CD4-positive, CD25-positive, alpha-beta regulatory T cell (primary cell): ENCODE results near the gene OR5A1. TPM values are rescaled to one million over a fixed set of nuclear protein-coding genes. Genes with fewer than 3 reads are reported as not detected.

ENCODE experiments used
- ATAC-seq, 2 donors: fragments of 150-1000 bp; cut with Tn5 transposase; one replicate each; pipeline ENCODE4 v1.10.0; 2021; ENCODE audit warnings: low read depth in 2 of 2, moderate number of reproducible peaks in 2 of 2, moderate library complexity in 1 of 2
- DNase-seq, 3 donors: peaks; one replicate each; pipeline versions ENCODE4 v3.0.0 to v3.0.0-alpha.2; 2012 to 2022; ENCODE audit warnings: mixed read lengths in 1 of 3
- H3K27ac ChIP-seq: one replicate; pipeline ENCODE4 v1.7.0; 2013; ENCODE audit warnings: mild to moderate bottlenecking, low read length; ENCODE audit not compliant: insufficient read depth, poor library complexity, severe bottlenecking
- H3K27me3 ChIP-seq: one replicate; pipeline ENCODE4 v1.7.0; 2013; ENCODE audit warnings: low read length; ENCODE audit not compliant: control insufficient read depth, insufficient read depth
- H3K36me3 ChIP-seq: one replicate; pipeline ENCODE4 v1.7.0; 2013; ENCODE audit warnings: mild to moderate bottlenecking, low read length, moderate library complexity; ENCODE audit not compliant: control insufficient read depth, insufficient read depth
- H3K4me1 ChIP-seq: 2 replicates; pipeline ENCODE4 v1.7.0; 2013; ENCODE audit warnings: mild to moderate bottlenecking, low read length; ENCODE audit not compliant: insufficient read depth, control insufficient read depth, poor library complexity, severe bottlenecking
- H3K4me3 ChIP-seq: one replicate; pipeline ENCODE4 v1.7.0; 2013; ENCODE audit warnings: low read depth, mild to moderate bottlenecking, low read length, moderate library complexity
- H3K9me3 ChIP-seq, 2 experiments: 1 replicate in 1 of 2; 2 replicates in 1 of 2; pipeline ENCODE4 v1.7.0; 2013; ENCODE audit warnings: low read length in 2 of 2, mild to moderate bottlenecking in 1 of 2, moderate library complexity in 1 of 2; ENCODE audit not compliant: control insufficient read depth in 2 of 2
- H3K27ac Mint-ChIP-seq, 3 donors: one replicate each; pipeline ENCODE4 v1.8.0; 2020 to 2022; ENCODE audit warnings: mild to moderate bottlenecking in 3 of 3, mixed read lengths in 3 of 3, moderate library complexity in 2 of 3
- H3K27me3 Mint-ChIP-seq: one replicate; pipeline ENCODE4 v1.8.0; 2022; ENCODE audit warnings: mild to moderate bottlenecking, mixed read lengths
- H3K36me3 Mint-ChIP-seq: one replicate; pipeline ENCODE4 v1.8.0; 2020; ENCODE audit warnings: mixed read lengths
- H3K4me1 Mint-ChIP-seq, 4 donors: one replicate each; pipeline ENCODE4 v1.8.0; 2020 to 2022; ENCODE audit warnings: mixed read lengths in 4 of 4, mild to moderate bottlenecking in 1 of 4
- H3K4me3 Mint-ChIP-seq, 4 donors: one replicate each; pipeline ENCODE4 v1.8.0; 2020 to 2022; ENCODE audit warnings: mild to moderate bottlenecking in 4 of 4, mixed read lengths in 4 of 4, moderate library complexity in 3 of 4
- H3K9me3 Mint-ChIP-seq, 7 donors: one replicate each; pipeline ENCODE4 v1.8.0; 2020 to 2022; ENCODE audit warnings: mixed read lengths in 7 of 7, mild to moderate bottlenecking in 3 of 7, moderate library complexity in 2 of 7
- polyA plus RNA-seq, 4 donors: library from polyadenylated mRNA; unstranded; fragments of 300-500 nt; fragmentation: Illumina TruSeq; gene quantifications; one replicate each; pipeline ENCODE4 v1.2.3, GENCODE V29; 2021
- total RNA-seq: library from RNA; stranded (reverse); gene quantifications from one replicate; pipeline ENCODE4 v1.2.3, GENCODE V29; 2022

The OR5A1 gene
- total and polyA plus RNA-seq, 5 donors from 2014 or later = not detected

DNA sequence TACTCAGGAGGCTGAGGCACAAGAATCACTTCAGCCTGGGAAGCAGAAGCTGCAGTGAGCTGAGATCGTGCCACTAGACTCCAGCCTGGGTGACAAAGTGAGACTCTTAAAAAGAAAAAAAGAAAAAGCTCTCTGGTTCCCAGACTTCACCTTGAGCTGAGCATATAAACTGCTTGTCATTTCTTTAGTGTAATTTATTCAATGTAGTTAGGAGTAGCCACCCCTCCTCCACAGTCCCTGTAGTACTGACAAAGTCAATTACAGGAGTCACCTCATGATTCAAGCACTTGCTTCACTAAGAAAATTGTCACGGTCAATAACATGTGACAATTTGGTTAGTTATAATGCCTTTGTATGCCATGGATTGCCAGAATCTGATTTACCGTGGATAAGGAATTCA is 44.1 kb downstream of the OR5A1 start:
- no peak for ATAC-seq
- no peaks in the 10 kb centered on the region for H3K9me3 ChIP-seq
- Mint-ChIP-seq H3K27me3 (peaks cover 1% of the 10 kb centered on the region), H3K9me3 (peaks cover 0 to 2% (median 0%) of the 10 kb centered on the region in 7 donors), H3K4me3 (no peak overlapping the region), H3K27ac (no peak overlapping the region), H3K36me3 (no peaks in the 10 kb centered on the region), H3K4me1 (no peaks in the 10 kb centered on the region)
- no peaks in the 10 kb centered on the region for H3K4me1 ChIP-seq
- no peaks in the 10 kb centered on the region for H3K27me3 ChIP-seq
- no peak for DNase-seq
- no peaks in the 10 kb centered on the region for H3K36me3 ChIP-seq
- H3K4me3 ChIP-seq = no peak overlapping the region
- H3K27ac ChIP-seq = no peak overlapping the region

Other genes with a start within 250 kb of the OR5A1 start
- gene MPEG1, start 223.5 kb upstream of the OR5A1 start, total RNA-seq = 0.07 TPM
- 1 to 10 TPM in 1 of 4 donors, under 1 TPM in 2, not detected in 1; 0.17 to 1.8 (median 0.35) TPM for gene MPEG1, start 223.5 kb upstream of the OR5A1 start, polyA plus RNA-seq
- not detected for gene OR5AN1, start 77.6 kb upstream of the OR5A1 start, total RNA-seq
- not detected for gene OR5AN1, start 77.6 kb upstream of the OR5A1 start, polyA plus RNA-seq
- not detected for gene OR5A2, start 10.1 kb upstream of the OR5A1 start, total RNA-seq
- not detected for gene OR5A2, start 10.1 kb upstream of the OR5A1 start, polyA plus RNA-seq
- not detected for gene OR4D6, start 20.5 kb downstream of the OR5A1 start, total RNA-seq
- not detected for gene OR4D6, start 20.5 kb downstream of the OR5A1 start, polyA plus RNA-seq
- gene OR4D10, start 36.8 kb downstream of the OR5A1 start, total RNA-seq = not detected
- gene OR4D10, start 36.8 kb downstream of the OR5A1 start, polyA plus RNA-seq = not detected
- gene OR4D11, start 67.1 kb downstream of the OR5A1 start, total RNA-seq = not detected
- not detected for gene OR4D11, start 67.1 kb downstream of the OR5A1 start, polyA plus RNA-seq
- gene OR4D9, start 75.1 kb downstream of the OR5A1 start, total RNA-seq = not detected
- gene OR4D9, start 75.1 kb downstream of the OR5A1 start, polyA plus RNA-seq = not detected
- 50.9 TPM for gene OSBP, start 179.3 kb downstream of the OR5A1 start, total RNA-seq
- 10 to 100 TPM; 23.9 to 30.9 (median 27.3) TPM for gene OSBP, start 179.3 kb downstream of the OR5A1 start, polyA plus RNA-seq
- gene PATL1, start 232.6 kb downstream of the OR5A1 start, total RNA-seq = 63.3 TPM
- 1 to 10 TPM; 4.6 to 5.8 (median 5.3) TPM for gene PATL1, start 232.6 kb downstream of the OR5A1 start, polyA plus RNA-seq